Caco-2 (cell line): ENCODE data around the gene SEC31A. TPM values are rescaled to one million over a fixed set of nuclear protein-coding genes. Genes with fewer than 3 reads are reported as not detected.

Source experiments
- BruUV-seq: library from RNA; stranded (reverse); fragments of 400-500 nt; replicated peaks from 2 replicates; lab custom pipeline; 2021; lab: Mats Ljungman, UMichigan
- CTCF ChIA-PET: fragments of 300-600 bp; sonication (Branson Sonifier 250); formaldehyde crosslinking; loops from one replicate; lab custom pipeline; 2022; ENCODE audit warnings: antibody characterized with exemption; lab: Charles Lee
- POLR2A ChIA-PET: fragments of 300-600 bp; sonication (Branson Sonifier 250); formaldehyde crosslinking; loops from one replicate; lab custom pipeline; 2022; ENCODE audit warnings: antibody characterized with exemption; lab: Charles Lee
- DNase-seq, 2 experiments: peaks; one replicate each; pipeline versions ENCODE4 v3.0.0 to v3.0.0-alpha.2; 2020 to 2022
- H3K27me3 ChIP-seq: replicated peaks from 2 replicates; pipeline ENCODE4 v1.6.0; 2011; ENCODE audit warnings: low read length; ENCODE audit not compliant: control insufficient read depth, insufficient read depth
- H3K36me3 ChIP-seq: 2 replicates; pipeline ENCODE4 v1.5.1; 2011; ENCODE audit warnings: low read length; ENCODE audit not compliant: control insufficient read depth, insufficient read depth
- H3K4me1 ChIP-seq: fragments of 250-450 bp; sonication (Bioruptor Pico); 2 replicates; pipeline ENCODE4 v1.5.1; 2020; ENCODE audit warnings: mild to moderate bottlenecking
- H3K4me3 ChIP-seq: 2 replicates; pipeline ENCODE4 v1.5.1; 2011; ENCODE audit warnings: low read depth, mild to moderate bottlenecking, control low read depth, low read length
- H3K9me3 ChIP-seq: fragments of 250-450 bp; sonication (Bioruptor Pico); 2 replicates; pipeline ENCODE4 v1.5.1; 2020; ENCODE audit warnings: mild to moderate bottlenecking, moderate library complexity
- H3K27ac Mint-ChIP-seq: one replicate; pipeline ENCODE4 v1.8.0; 2022; ENCODE audit warnings: mixed read lengths; ENCODE audit not compliant: unreplicated experiment
- H3K27me3 Mint-ChIP-seq: one replicate; pipeline ENCODE4 v1.8.0; 2022; ENCODE audit warnings: mixed read lengths; ENCODE audit not compliant: insufficient read depth, unreplicated experiment
- H3K36me3 Mint-ChIP-seq: one replicate; pipeline ENCODE4 v1.8.0; 2022; ENCODE audit warnings: mild to moderate bottlenecking, mixed read lengths; ENCODE audit not compliant: insufficient read depth, unreplicated experiment
- H3K4me1 Mint-ChIP-seq: one replicate; pipeline ENCODE4 v1.8.0; 2022; ENCODE audit warnings: low read depth, mixed read lengths; ENCODE audit not compliant: unreplicated experiment
- H3K4me3 Mint-ChIP-seq: one replicate; pipeline ENCODE4 v1.8.0; 2022; ENCODE audit warnings: mild to moderate bottlenecking, moderate library complexity, mixed read lengths; ENCODE audit not compliant: unreplicated experiment
- H3K9me3 Mint-ChIP-seq: one replicate; pipeline ENCODE4 v1.8.0; 2022; ENCODE audit warnings: mixed read lengths; ENCODE audit not compliant: unreplicated experiment
- CTCF ChIP-seq, 2 experiments: fragments of 200-600 bp in 1 of 2; IDR thresholded peaks; 1 replicate in 1 of 2; 2 replicates in 1 of 2; pipeline versions ENCODE4 v1.5.1 to v1.8.0; 2011 to 2022; ENCODE audit warnings: antibody characterized with exemption in 1 of 2, control low read depth in 1 of 2, inconsistent platforms in 1 of 2, low read depth in 1 of 2, low read length in 1 of 2, mild to moderate bottlenecking in 1 of 2, moderate library complexity in 1 of 2; ENCODE audit not compliant: insufficient read depth in 1 of 2, severe bottlenecking in 1 of 2, unreplicated experiment in 1 of 2
- intact Hi-C: fragments of 100-400 bp; cut with micrococcal nuclease; formaldehyde crosslinking; loops from one replicate; pipeline ENCODE4 v1.10.0; 2022; ENCODE audit not compliant: unreplicated experiment
- total RNA-seq: library from RNA; stranded (reverse); gene quantifications from 2 replicates; pipeline ENCODE4 v1.2.3, GENCODE V29; 2022

Gene SEC31A
- total RNA-seq, 1 experiment from 2014 or later: 175 TPM

GRCh38 chr4:82825425-82825824, 65.5 kb downstream of the SEC31A start:
- no TSS peak for BruUV-seq
- Mint-ChIP-seq H3K9me3 (no peaks in the 10 kb centered on the region), H3K27ac (no peak overlapping the region), H3K36me3 (peaks cover 72% of the 10 kb centered on the region), H3K4me1 (no peaks in the 10 kb centered on the region), H3K4me3 (no peak overlapping the region), H3K27me3 (no peaks in the 10 kb centered on the region)
- DNase-seq: no peak
- CTCF ChIA-PET: no interaction called here
- no peak overlapping the region for H3K4me3 ChIP-seq
- intact Hi-C loops: no loop called here
- POLR2A ChIA-PET: no interaction called here
- no peaks in the 10 kb centered on the region for H3K9me3 ChIP-seq
- no peaks in the 10 kb centered on the region; the same call in 1 of the 2 replicates for H3K36me3 ChIP-seq
- no peaks in the 10 kb centered on the region for H3K4me1 ChIP-seq
- H3K27me3 ChIP-seq: no peaks in the 10 kb centered on the region
- no peak for TF ChIP-seq CTCF (IDR thresholded peaks at IDR 0.05; ENCODE audit: insufficient read depth in 1 of 2, low read depth in 1 of 2, low read length in 1 of 2, severe bottlenecking in 1 of 2, unreplicated experiment in 1 of 2)

GRCh38 chr4:82823062-82823461, 67.9 kb downstream of the SEC31A start:
- Histone ChIP-seq H3K9me3 (no peaks in the 10 kb centered on the region), H3K4me1 (no peaks in the 10 kb centered on the region), H3K36me3 (no peaks in the 10 kb centered on the region; the same call in 1 of the 2 replicates), H3K4me3 (no peak overlapping the region), H3K27me3 (no peaks in the 10 kb centered on the region)
- H3K4me3 Mint-ChIP-seq: no peak overlapping the region
- no peak overlapping the region for H3K27ac Mint-ChIP-seq
- no peaks in the 10 kb centered on the region for H3K9me3 Mint-ChIP-seq
- no peak for DNase-seq
- intact Hi-C loops: no loop called here
- H3K4me1 Mint-ChIP-seq: no peaks in the 10 kb centered on the region
- ChIA-PET POLR2A (interaction anchor here (0.5 kb wide), 1 partner anchor 394 kb away, joined by 3 read pairs; no protein-coding TSS in a partner anchor), CTCF (no interaction called here)
- H3K27me3 Mint-ChIP-seq: no peaks in the 10 kb centered on the region
- H3K36me3 Mint-ChIP-seq: peaks cover 82% of the 10 kb centered on the region
- BruUV-seq: no TSS peak
- TF ChIP-seq CTCF (IDR thresholded peaks at IDR 0.05; ENCODE audit: insufficient read depth in 1 of 2, low read depth in 1 of 2, low read length in 1 of 2, severe bottlenecking in 1 of 2, unreplicated experiment in 1 of 2): no peak

- Histone ChIP-seq H3K27me3 (no peaks in the 10 kb centered on the region), H3K4me1 (no peaks in the 10 kb centered on the region), H3K36me3 (no peaks in the 10 kb centered on the region; the same call in 1 of the 2 replicates), H3K4me3 (no peak overlapping the region), H3K9me3 (no peaks in the 10 kb centered on the region)
- DNase-seq: no peak
- ChIA-PET CTCF (no interaction called here), POLR2A (no interaction called here)
- Mint-ChIP-seq H3K27me3 (no peaks in the 10 kb centered on the region), H3K4me1 (no peaks in the 10 kb centered on the region), H3K4me3 (no peak overlapping the region), H3K36me3 (peaks cover 82% of the 10 kb centered on the region), H3K27ac (no peak overlapping the region), H3K9me3 (no peaks in the 10 kb centered on the region)
- no TSS peak for BruUV-seq
- TF ChIP-seq CTCF (IDR thresholded peaks at IDR 0.05; ENCODE audit: insufficient read depth in 1 of 2, low read depth in 1 of 2, low read length in 1 of 2, severe bottlenecking in 1 of 2, unreplicated experiment in 1 of 2): no peak
- intact Hi-C loops: no loop called here
Observed at GRCh38 chr4:82820689-82821088, 70.3 kb downstream of the SEC31A start.
